HepG2 (cell line): Measurements from ENCODE around the gene HDGF. TPM values are rescaled to one million over a fixed set of nuclear protein-coding genes. Genes with fewer than 3 reads are reported as not detected.

Experiments
- ARNT2 ChIP-seq: sonication (generic); formaldehyde crosslinking; IDR thresholded peaks from 2 replicates; pipeline ENCODE4 v1.8.0; 2022; ENCODE audit warnings: mild to moderate bottlenecking, low read depth, missing genetic modification reagents, moderate library complexity
- CC2D1A ChIP-seq: sonication (generic); formaldehyde crosslinking; IDR thresholded peaks from 2 replicates; pipeline ENCODE4 v1.8.1; 2023; ENCODE audit warnings: mild to moderate bottlenecking, missing genetic modification reagents
- CEBPZ ChIP-seq: IDR thresholded peaks from 2 replicates; pipeline ENCODE4 v1.6.1; 2012; ENCODE audit warnings: low read length, improper control_type of control experiment
- HDAC2 ChIP-seq: sonication (generic); formaldehyde crosslinking; IDR thresholded peaks from 2 replicates; pipeline ENCODE4 v1.4.0; 2020; ENCODE audit warnings: missing genetic modification reagents
- HNF1A ChIP-seq, 2 experiments: sonication (generic) in 1 of 2; formaldehyde crosslinking in 1 of 2; IDR thresholded peaks; 2 replicates each; pipeline versions ENCODE4 v1.4.0 to v1.6.1; 2016 to 2020; ENCODE audit warnings: borderline replicate concordance in 1 of 2, low read depth in 1 of 2, mild to moderate bottlenecking in 1 of 2, missing genetic modification reagents in 1 of 2
- HNRNPK ChIP-seq: fragments of 200-400 bp; formaldehyde crosslinking; IDR thresholded peaks from 2 replicates; pipeline ENCODE4 v1.6.1; 2018; ENCODE audit warnings: low read length, low read depth, moderate library complexity, mild to moderate bottlenecking; ENCODE audit not compliant: poor library complexity, severe bottlenecking
- SOX13 ChIP-seq, 3 experiments: fragments of 450-650 bp in 1 of 3; sonication (generic) in 1 of 3; formaldehyde crosslinking in 1 of 3; IDR thresholded peaks in 2 of 3; conservative IDR thresholded peaks in 1 of 3; 2 replicates each; pipeline versions ENCODE4 v1.5.0 to v1.6.1; 2016 to 2020; ENCODE audit warnings: antibody characterized with exemption in 1 of 3, mild to moderate bottlenecking in 1 of 3, missing compliant biosample characterization in 1 of 3, missing genetic modification reagents in 1 of 3, moderate library complexity in 1 of 3
- SP140L ChIP-seq: sonication (generic); formaldehyde crosslinking; IDR thresholded peaks from 2 replicates; pipeline ENCODE4 v1.4.0; 2020; ENCODE audit warnings: missing genetic modification reagents, borderline replicate concordance
- TBX2 ChIP-seq: sonication (generic); formaldehyde crosslinking; IDR thresholded peaks from 2 replicates; pipeline ENCODE4 v1.5.0; 2020; ENCODE audit warnings: missing genetic modification reagents, mild to moderate bottlenecking, borderline replicate concordance
- ZBTB7B ChIP-seq: sonication (generic); formaldehyde crosslinking; IDR thresholded peaks from 2 replicates; pipeline ENCODE4 v1.4.0; 2020; ENCODE audit warnings: missing genetic modification reagents
- ZFP91 ChIP-seq: sonication (generic); formaldehyde crosslinking; IDR thresholded peaks from 2 replicates; pipeline ENCODE4 v1.9.0; 2022; ENCODE audit warnings: missing genetic modification reagents, mild to moderate bottlenecking, borderline replicate concordance
- ZNF160 ChIP-seq: sonication (generic); formaldehyde crosslinking; IDR thresholded peaks from 2 replicates; pipeline ENCODE4 v1.8.0; 2022; ENCODE audit warnings: mild to moderate bottlenecking, inconsistent platforms, missing genetic modification reagents
- ZNF264 ChIP-seq: sonication (generic); formaldehyde crosslinking; IDR thresholded peaks from 2 replicates; pipeline ENCODE4 v1.4.0; 2020; ENCODE audit warnings: missing genetic modification reagents
- ZNF574 ChIP-seq: sonication (generic); formaldehyde crosslinking; IDR thresholded peaks from 2 replicates; pipeline ENCODE4 v1.4.0; 2020; ENCODE audit warnings: missing genetic modification reagents
- ZNF652 ChIP-seq: IDR thresholded peaks from 2 replicates; pipeline ENCODE4 v1.6.1; 2016; ENCODE audit warnings: low read depth, borderline replicate concordance
- polyA plus RNA-seq, 8 experiments: library from polyadenylated mRNA; depleted of rRNA in 3 of 8; stranded (reverse) in 7 of 8; unstranded in 1 of 8; fragments of >200 nt; fragmentation: Illumina TruSeq in 4 of 8; extraction: Trizol in 4 of 8; gene quantifications; 2 replicates each; pipeline versions ENCODE4 v1.2.1 to v1.2.3, GENCODE V29; 2011 to 2016; ENCODE audit warnings: low read depth in 4 of 8, missing spikeins in 1 of 8, mixed read lengths in 1 of 8; ENCODE audit not compliant: insufficient read depth in 1 of 8
- total RNA-seq, 5 experiments: library from RNA; depleted of rRNA; stranded (reverse); fragments of >200 nt; fragmentation: Illumina TruSeq; extraction: Trizol; gene quantifications; 2 replicates each; pipeline ENCODE4 v1.2.3, GENCODE V29; 2016; ENCODE audit warnings: low read depth in 1 of 5

The HDGF gene
- total and polyA plus RNA-seq, 2 of the 13 experiments (the other 11 are each of a cell fraction or from before 2014, with no cell fraction given), result 156 to 196 TPM

GRCh38 chr1:156705918-156706656 lies 45.4 kb downstream of the HDGF start (continued):
- TF ChIP-seq HNF1A (IDR thresholded peaks at IDR 0.05; ENCODE audit: low read depth) (no peak), HNF1A (CRISPR knock-in tag; IDR thresholded peaks at IDR 0.05; ENCODE audit: borderline replicate concordance) (no peak), ZFP91 (CRISPR knock-in tag) (no peak), ZNF264 (CRISPR knock-in tag) (no peak), TBX2 (CRISPR knock-in tag) (peak; percentile 18; the same call in 1 of the 2 replicates), ZBTB7B (no peak), SOX13 (IDR thresholded peaks at IDR 0.05) (no peak), SOX13 (CRISPR knock-in tag; conservative IDR thresholded peaks at IDR 0.05 in 1 of 2, IDR thresholded peaks at IDR 0.05 in 1 of 2) (no peak; a peak in 1 of 4 replicates), ZNF160 (CRISPR knock-in tag) (no peak), HNRNPK (no peak), ARNT2 (CRISPR knock-in tag) (0 out of 2 replicates have a peak, but pooled peaks have one; percentile 31), CEBPZ (no peak), HDAC2 (CRISPR knock-in tag) (0 out of 2 replicates have a peak, but pooled peaks have one; percentile 8), SP140L (no peak), ZNF574 (CRISPR knock-in tag) (peak; percentile 31; the same call in 1 of the 2 replicates), ZNF652 (CRISPR knock-in tag) (peak; percentile 92), CC2D1A (no peak)
